GM10266 (cell line): ENCODE measurements around the gene ZDHHC22.

Source experiments
- DNase-seq: peaks from one replicate; pipeline ENCODE4 v3.0.0; 2012; ENCODE audit errors: extremely low spot score
- TF ChIP-seq, protein P1 (sequence below): IDR thresholded peaks from 2 replicates; pipeline ENCODE4 v1.5.1; 2012; ENCODE audit warnings: mild to moderate bottlenecking, low read depth; ENCODE audit not compliant: control insufficient read depth, insufficient read depth; ENCODE audit errors: missing control alignments

Gene ZDHHC22

DNA sequence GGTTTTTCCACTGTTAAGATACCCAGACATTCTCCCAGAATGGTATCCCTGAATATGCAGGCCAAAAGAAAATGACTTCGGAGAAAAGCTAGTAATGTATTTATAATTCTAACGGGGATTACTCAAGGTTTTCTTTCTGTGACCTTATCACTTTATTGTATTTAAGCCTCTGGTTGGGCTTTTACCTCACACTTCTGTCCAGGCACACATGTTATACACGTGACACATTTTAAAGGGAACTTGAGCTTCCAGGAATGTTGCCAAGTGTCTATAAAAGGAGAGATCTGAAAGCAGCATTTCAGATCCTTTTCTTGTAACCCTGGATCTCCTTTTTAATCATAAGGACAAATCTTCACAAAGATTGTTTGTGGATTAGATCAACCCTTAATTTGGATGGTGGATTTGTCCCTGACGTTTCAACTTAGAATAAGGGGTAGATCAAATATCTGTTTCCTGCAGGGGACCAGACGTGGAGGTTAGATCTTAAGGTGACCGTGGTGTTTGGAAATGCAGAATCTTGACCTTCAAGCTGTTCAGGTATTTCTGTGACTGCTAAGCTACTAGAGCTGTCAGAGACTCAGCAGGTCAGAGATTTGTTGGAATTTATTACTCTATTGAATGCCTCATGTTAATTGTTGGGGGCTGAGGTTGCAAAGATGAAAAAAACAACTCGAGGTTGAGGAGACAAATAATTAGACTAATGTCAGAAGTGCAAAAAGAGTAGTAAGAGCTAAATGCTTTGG, 42.0 kb downstream of the ZDHHC22 start:
- DNase-seq, result no peak

DNA sequence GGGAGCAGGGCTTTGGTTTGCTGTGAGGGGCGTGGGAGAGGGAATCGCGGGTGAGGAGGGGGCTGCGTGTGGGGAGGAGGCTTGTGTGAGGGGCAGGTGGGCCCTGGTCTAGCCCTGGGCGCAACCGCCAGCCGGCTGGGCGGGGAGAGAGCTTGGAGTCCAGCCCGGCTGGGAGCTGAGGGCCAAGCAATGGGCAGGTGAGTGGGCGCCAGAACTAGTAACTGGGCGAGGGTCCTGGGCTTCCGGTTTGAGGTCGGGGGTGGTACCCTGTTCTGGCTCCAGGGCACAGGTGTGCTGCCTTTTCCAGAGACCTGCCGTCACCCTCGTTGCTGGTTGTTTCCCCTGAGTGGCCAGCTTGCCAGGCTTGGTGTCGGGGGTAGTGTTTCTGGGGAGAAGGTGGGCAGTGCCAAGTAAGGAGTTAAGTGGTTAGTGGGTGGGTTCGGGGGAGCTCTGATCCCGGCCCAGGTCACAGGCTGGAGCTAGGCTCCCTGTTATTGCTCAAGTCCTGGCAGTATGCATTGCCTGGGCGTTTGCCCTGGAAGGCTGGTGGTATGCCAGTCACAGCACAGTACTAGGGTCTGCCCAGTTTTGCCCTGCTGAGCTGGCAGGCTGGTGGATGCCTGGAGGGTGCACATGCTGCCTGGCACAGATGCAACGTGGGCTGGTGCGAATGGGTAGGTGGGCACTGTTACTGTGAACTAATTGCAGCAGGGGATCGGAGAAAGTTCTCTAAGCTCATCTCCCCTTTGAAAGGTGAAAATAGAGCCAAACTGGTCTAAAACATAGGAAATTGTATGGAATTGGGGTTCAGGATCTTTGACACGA, 42.9 kb downstream of the ZDHHC22 start:
- DNase-seq, result no peak
- TF ChIP-seq, protein P1, sequence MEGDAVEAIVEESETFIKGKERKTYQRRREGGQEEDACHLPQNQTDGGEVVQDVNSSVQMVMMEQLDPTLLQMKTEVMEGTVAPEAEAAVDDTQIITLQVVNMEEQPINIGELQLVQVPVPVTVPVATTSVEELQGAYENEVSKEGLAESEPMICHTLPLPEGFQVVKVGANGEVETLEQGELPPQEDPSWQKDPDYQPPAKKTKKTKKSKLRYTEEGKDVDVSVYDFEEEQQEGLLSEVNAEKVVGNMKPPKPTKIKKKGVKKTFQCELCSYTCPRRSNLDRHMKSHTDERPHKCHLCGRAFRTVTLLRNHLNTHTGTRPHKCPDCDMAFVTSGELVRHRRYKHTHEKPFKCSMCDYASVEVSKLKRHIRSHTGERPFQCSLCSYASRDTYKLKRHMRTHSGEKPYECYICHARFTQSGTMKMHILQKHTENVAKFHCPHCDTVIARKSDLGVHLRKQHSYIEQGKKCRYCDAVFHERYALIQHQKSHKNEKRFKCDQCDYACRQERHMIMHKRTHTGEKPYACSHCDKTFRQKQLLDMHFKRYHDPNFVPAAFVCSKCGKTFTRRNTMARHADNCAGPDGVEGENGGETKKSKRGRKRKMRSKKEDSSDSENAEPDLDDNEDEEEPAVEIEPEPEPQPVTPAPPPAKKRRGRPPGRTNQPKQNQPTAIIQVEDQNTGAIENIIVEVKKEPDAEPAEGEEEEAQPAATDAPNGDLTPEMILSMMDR, result no peak

More for the DNA sequence above, 42.0 kb downstream of the ZDHHC22 start:
- TF ChIP-seq, protein P1, result no peak

GRCh38 chr14:77097700-77098528, 43.7 kb downstream of the ZDHHC22 start, which contains the start of gene CIPC:
TSS of gene CIPC (plus strand) at chr14:77098258. CDS start at chr14:77105709, 7,451 bp downstream.
- DNase-seq, result peak; percentile 96
- TF ChIP-seq, protein P1, result no peak

DNA sequence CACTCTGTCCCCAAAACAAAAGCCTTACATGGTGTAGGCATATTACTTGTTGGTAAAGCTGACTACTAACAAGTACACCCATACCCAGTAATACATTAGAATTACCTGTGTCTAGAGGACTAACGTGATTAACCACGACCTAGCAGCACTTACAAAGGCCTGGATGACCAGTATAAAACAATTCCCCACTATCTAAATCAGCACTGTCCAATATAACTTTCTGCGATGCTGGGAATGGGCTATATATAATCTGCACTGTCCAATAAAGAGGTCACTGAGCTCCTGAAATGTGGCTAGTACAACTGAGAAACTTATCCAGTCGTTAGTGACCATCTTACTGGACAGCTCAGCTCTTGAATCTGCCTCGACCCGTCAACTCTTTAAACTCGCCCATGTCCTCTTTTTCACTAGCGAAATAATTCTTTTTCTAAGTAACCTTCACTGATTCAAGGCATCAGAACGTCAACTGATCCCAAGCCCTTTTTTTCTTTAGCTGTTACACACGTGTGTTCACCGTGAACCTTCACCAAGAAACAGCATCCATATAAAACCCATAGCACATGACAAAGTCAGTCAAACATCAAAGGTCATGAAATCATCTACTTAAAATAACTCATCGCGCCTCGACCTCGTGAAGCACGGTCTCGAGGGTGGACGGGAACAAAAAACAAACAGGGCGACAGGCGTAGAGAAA, 44.4 kb downstream of the ZDHHC22 start:
- TF ChIP-seq, protein P1, result no peak
- DNase-seq, result no peak

DNA sequence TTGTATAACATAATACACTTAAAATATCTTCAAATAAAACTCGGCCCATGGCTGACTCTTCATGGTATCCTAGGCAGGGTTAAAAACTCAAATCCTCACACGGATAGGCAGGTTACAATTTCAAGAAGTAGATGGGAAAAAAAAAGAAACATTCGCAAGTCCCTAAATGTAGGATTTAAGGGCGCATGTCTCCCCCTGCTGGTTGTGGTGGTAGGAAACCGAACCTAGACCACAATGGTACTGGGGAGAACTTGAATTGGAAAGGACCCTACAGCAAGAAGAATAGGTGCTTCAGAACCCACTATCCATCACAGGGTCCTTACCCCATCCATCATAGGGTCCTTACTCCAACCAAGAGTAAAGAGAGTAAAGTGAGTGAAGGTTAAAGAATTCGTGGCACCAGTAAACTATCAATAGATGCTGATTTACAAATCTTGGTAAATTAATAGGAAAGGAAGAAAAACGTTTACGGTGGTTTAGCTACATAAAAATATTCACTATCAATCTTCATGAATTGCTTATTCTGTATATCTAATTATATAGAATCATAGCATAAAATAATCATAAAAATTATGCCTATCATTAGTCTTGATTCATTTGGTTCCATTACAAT, 46.8 kb downstream of the ZDHHC22 start:
- peak; percentile 66 for DNase-seq
- TF ChIP-seq, protein P1, result peak; percentile 85

DNA sequence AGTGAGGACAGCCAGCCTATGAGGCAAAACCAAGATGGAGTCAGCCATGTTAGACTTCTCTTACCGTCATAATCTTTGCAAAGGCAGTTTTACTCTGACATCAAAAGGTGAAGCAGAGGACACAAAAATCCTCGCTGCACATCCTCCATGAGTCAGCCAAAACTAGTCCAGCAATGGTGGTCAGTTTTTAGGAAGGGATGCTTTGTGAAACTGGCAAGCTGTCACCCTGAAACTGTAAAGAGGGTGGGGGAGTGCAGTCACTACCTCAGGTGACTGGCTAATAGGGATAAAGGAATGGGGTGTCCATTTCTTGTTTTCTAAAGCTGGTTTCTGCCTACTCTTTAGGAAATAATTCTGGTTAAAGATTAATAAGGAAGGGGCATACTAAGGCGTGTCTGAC, 48.9 kb downstream of the ZDHHC22 start:
- TF ChIP-seq, protein P1, result no peak
- DNase-seq, result no peak
